HFFc6 (cell line): Measurements from ENCODE around the gene GALNT10. TPM values are rescaled to one million over a fixed set of nuclear protein-coding genes. Genes with fewer than 3 reads are reported as not detected.

Experiments used
- DNase-seq: peaks from one replicate; pipeline ENCODE4 v3.0.0-alpha.2; 2018
- H3K27ac Mint-ChIP-seq: 2 replicates; pipeline ENCODE4 v1.8.0; 2020; ENCODE audit warnings: mild to moderate bottlenecking, mixed read lengths
- H3K27me3 Mint-ChIP-seq: 2 replicates; pipeline ENCODE4 v1.8.0; 2021; ENCODE audit warnings: mild to moderate bottlenecking, moderate library complexity, mixed read lengths; ENCODE audit not compliant: insufficient read depth
- H3K36me3 Mint-ChIP-seq: 2 replicates; pipeline ENCODE4 v1.8.0; 2021; ENCODE audit warnings: low read depth, mixed read lengths
- H3K4me1 Mint-ChIP-seq: 2 replicates; pipeline ENCODE4 v1.8.0; 2020; ENCODE audit warnings: low read depth, mixed read lengths
- H3K4me3 Mint-ChIP-seq: 2 replicates; pipeline ENCODE4 v1.8.0; 2020; ENCODE audit warnings: mild to moderate bottlenecking, moderate library complexity, mixed read lengths
- H3K9me3 Mint-ChIP-seq: 2 replicates; pipeline ENCODE4 v1.8.0; 2020; ENCODE audit warnings: mild to moderate bottlenecking, mixed read lengths
- total RNA-seq, 6 experiments: library from RNA; stranded (reverse); fragmentation: NEBNext Ultra II Directional; extraction: Animal tissue kit (Norgen Biotek cat#: 25700); gene quantifications; 2 replicates in 1 of 6; 3 replicates in 5 of 6; pipeline ENCODE4 v1.2.3, GENCODE V29; 2021
- TF ChIP-seq, protein P1 (sequence below): fragments of 200-600 bp; sonication (generic); IDR thresholded peaks from 2 replicates; pipeline ENCODE4 v1.5.0; 2021; ENCODE audit warnings: antibody characterized with exemption, mild to moderate bottlenecking

GALNT10 gene
- total RNA-seq, 6 experiments from 2014 or later = 129 to 161 (median 157) TPM

DNA sequence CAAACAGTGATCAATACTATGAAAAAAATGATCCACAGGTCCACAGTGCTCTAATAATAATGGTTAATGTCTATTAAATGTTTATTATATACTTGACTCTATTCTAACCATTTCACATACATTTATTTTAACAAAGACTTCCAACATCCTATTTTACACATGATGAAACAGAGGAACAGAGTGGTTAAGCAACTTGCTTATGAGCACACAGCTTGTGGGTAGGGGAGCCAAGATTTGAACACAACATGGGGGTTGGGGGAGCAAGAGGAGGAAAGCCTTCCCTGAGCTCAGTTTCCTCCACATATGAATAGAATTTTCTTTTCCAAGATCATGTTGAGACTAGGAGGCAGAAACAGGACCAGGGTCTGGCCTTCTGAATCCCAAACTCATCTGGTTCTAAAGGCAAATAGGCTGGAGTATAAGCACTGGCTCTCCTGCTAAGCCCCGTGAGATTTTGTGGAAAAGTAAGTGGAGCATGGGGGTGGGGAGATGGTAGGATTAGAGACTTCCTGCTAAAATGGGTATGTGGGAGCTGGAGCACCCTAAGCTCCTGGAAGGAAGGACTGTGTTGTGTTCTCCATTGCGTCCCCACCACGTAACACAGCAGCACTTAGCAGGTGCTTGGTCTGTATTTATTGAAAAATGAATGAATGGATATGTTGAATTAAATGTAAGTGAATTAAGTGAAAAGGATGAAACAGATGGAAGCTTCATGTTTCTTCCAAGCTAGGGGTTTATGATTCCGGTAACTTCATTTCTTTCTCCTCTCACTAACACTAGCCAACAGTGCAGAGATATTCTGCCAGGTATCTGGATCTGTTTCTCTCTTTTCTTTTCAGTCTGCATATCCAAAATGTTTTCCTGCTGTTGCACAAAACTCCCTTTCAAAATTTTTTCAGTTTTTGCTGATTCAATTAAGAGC lies 26.9 kb upstream of the GALNT10 start:
- DNase-seq = no peak
- Mint-ChIP-seq H3K4me3 (no peak overlapping the region), H3K27ac (no peak overlapping the region), H3K9me3 (no peaks in the 10 kb centered on the region; the same call in 1 of the 2 replicates), H3K27me3 (peaks cover 31% of the 10 kb centered on the region), H3K36me3 (no peaks in the 10 kb centered on the region), H3K4me1 (peaks cover 11% of the 10 kb centered on the region)
- TF ChIP-seq, protein P1, sequence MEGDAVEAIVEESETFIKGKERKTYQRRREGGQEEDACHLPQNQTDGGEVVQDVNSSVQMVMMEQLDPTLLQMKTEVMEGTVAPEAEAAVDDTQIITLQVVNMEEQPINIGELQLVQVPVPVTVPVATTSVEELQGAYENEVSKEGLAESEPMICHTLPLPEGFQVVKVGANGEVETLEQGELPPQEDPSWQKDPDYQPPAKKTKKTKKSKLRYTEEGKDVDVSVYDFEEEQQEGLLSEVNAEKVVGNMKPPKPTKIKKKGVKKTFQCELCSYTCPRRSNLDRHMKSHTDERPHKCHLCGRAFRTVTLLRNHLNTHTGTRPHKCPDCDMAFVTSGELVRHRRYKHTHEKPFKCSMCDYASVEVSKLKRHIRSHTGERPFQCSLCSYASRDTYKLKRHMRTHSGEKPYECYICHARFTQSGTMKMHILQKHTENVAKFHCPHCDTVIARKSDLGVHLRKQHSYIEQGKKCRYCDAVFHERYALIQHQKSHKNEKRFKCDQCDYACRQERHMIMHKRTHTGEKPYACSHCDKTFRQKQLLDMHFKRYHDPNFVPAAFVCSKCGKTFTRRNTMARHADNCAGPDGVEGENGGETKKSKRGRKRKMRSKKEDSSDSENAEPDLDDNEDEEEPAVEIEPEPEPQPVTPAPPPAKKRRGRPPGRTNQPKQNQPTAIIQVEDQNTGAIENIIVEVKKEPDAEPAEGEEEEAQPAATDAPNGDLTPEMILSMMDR = no peak

GRCh38 chr5:154164249-154164581 lies 26.3 kb upstream of the GALNT10 start:
- peaks cover 6% of the 10 kb centered on the region for H3K4me1 Mint-ChIP-seq
- no peaks in the 10 kb centered on the region; the same call in 1 of the 2 replicates for H3K9me3 Mint-ChIP-seq
- H3K4me3 Mint-ChIP-seq = no peak overlapping the region
- H3K27ac Mint-ChIP-seq = no peak overlapping the region
- TF ChIP-seq, protein P1 = no peak
- H3K36me3 Mint-ChIP-seq = no peaks in the 10 kb centered on the region
- peaks cover 30% of the 10 kb centered on the region for H3K27me3 Mint-ChIP-seq
- DNase-seq = no peak

- Mint-ChIP-seq H3K27me3 (peaks cover 32% of the 10 kb centered on the region), H3K4me1 (no peaks in the 10 kb centered on the region), H3K27ac (no peak overlapping the region), H3K9me3 (no peaks in the 10 kb centered on the region), H3K36me3 (no peaks in the 10 kb centered on the region), H3K4me3 (no peak overlapping the region)
- DNase-seq = no peak
- TF ChIP-seq, protein P1 = no peak
These were observed 24.6 kb upstream of the GALNT10 start for GRCh38 chr5:154165886-154166285.

DNA sequence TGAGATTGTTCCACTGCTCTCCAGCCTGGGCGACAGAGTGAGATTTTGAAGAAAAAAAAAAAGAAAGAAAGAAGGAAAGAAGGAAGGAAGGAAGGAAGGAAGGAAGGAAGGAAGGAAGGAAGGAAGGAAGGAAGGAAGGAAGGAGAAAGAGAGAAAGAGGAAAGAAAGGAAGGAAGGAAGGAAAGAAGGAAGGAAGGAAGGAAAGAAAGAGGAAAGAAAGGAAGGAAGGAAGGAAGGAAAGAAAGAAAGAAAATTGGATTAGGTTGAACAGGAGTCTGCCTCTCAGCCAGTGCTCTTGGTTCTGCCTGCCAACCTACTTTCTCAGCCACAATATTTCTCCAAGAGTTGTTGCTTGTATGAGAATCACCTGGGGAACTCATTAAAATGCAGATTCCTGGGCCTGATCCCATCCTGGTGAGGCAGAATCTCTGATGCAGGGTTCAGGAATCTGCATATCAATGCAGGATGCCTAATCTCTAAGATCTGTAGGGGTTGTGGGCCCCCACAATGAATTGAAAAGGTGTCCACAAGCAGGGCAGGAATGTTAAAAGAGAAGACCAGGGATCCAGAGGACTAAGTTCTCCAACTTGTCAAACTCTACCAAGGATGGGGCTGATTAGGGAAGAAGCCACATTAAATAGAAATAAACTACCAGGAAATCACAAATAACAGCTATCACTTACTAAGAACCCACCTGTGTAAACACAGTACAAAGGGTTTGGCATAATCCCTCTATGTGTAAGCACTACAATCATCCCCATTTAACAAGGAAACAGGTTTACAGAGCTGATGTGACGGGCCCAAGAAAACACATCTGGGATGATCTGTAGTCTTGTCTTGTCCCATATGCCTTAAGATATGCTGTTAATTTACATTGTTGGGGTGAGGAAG lies 23.4 kb upstream of the GALNT10 start:
- Mint-ChIP-seq H3K4me1 (no peaks in the 10 kb centered on the region), H3K27ac (no peak overlapping the region)

DNA sequence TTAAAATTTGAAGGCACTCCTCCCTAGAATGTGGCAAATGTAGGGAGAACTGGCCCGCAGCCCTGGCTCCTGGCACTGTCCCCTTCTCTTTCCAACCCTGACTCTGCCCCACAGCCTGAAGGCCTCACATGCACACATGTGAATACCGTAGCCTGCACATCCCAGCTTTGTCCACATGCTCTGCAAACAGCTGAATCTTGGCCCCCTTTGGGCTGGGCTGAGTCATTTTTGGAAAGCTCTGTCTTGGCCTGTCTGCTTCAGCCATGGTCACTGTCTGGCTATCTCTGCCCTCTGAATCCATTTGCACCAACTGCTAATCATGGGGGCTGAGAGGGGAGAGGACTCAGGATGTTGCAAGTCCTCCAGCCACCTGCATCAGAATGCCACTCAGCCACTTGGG lies 22.1 kb upstream of the GALNT10 start:
- H3K9me3 Mint-ChIP-seq = no peaks in the 10 kb centered on the region
- TF ChIP-seq, protein P1 = no peak
- H3K27me3 Mint-ChIP-seq = peaks cover 23% of the 10 kb centered on the region
- no peaks in the 10 kb centered on the region for H3K36me3 Mint-ChIP-seq
- H3K4me1 Mint-ChIP-seq = no peaks in the 10 kb centered on the region
- DNase-seq = no peak
- H3K4me3 Mint-ChIP-seq = no peak overlapping the region
- no peak overlapping the region for H3K27ac Mint-ChIP-seq

More for the DNA sequence above, 23.4 kb upstream of the GALNT10 start:
- H3K27me3 Mint-ChIP-seq = peaks cover 30% of the 10 kb centered on the region
- TF ChIP-seq, protein P1 = no peak
- H3K36me3 Mint-ChIP-seq = no peaks in the 10 kb centered on the region
- no peak overlapping the region for H3K4me3 Mint-ChIP-seq
- DNase-seq = no peak
- H3K9me3 Mint-ChIP-seq = no peaks in the 10 kb centered on the region
